Left lung (tissue), 10 donors: Measurements from ENCODE around the gene GAL. TPM values are rescaled to one million over a fixed set of nuclear protein-coding genes. Genes with fewer than 3 reads are reported as not detected.

Source experiments
- ATAC-seq: fragments of 200-7000 bp; cut with Tn5 transposase; one replicate; pipeline ENCODE4 v1.9.1; 2020; ENCODE audit warnings: moderate library complexity
- DNase-seq, 4 donors: peaks; one replicate each; pipeline ENCODE4 v3.0.0-alpha.2; 2013 to 2020
- H3K27ac ChIP-seq, 2 donors: fragments of 200-600 bp; sonication (generic) in 1 of 2; one replicate each; pipeline versions ENCODE4 v1.5.0 to v1.8.0; 2020 to 2021
- H3K27me3 ChIP-seq, 2 donors: fragments of 200-600 bp; sonication (generic) in 1 of 2; one replicate each; pipeline versions ENCODE4 v1.5.0 to v1.8.0; 2020 to 2021
- H3K36me3 ChIP-seq, 2 donors: fragments of 200-600 bp; sonication (generic) in 1 of 2; one replicate each; pipeline versions ENCODE4 v1.5.0 to v1.8.0; 2020 to 2021
- H3K4me1 ChIP-seq, 2 donors: fragments of 200-600 bp; one replicate each; pipeline ENCODE4 v1.8.0; 2021
- H3K4me3 ChIP-seq, 2 donors: fragments of 200-600 bp; sonication (generic) in 1 of 2; one replicate each; pipeline versions ENCODE4 v1.5.0 to v1.8.0; 2020 to 2021; ENCODE audit warnings: mild to moderate bottlenecking in 1 of 2
- H3K9me3 ChIP-seq, 2 donors: fragments of 200-600 bp; sonication (generic) in 1 of 2; one replicate each; pipeline versions ENCODE4 v1.5.0 to v1.8.0; 2020 to 2021
- intact Hi-C, 2 donors: fragments of 100-400 bp; cut with DNase I; formaldehyde crosslinking; loops; one replicate each; pipeline versions ENCODE4 v1.11.2 to v1.14.2; 2022
- polyA plus RNA-seq, 6 donors: library from polyadenylated mRNA; unstranded; fragments of 120-200 nt; gene quantifications; one replicate each; pipeline ENCODE4 v1.2.1, GENCODE V29; 2013; ENCODE audit not compliant: insufficient read length in 6 of 6
- total RNA-seq, 2 donors: library from RNA; stranded (reverse); fragmentation: NEBNext Ultra II Directional; extraction: Animal tissue kit (Norgen Biotek cat#: 25700); gene quantifications; one replicate each; pipeline ENCODE4 v1.2.1, GENCODE V29; 2021
- TF ChIP-seq, protein P1 (sequence below), 2 donors: fragments of 200-600 bp; sonication (generic) in 1 of 2; IDR thresholded peaks; one replicate each; pipeline versions ENCODE4 v1.5.0 to v1.8.0; 2021; ENCODE audit warnings: antibody characterized with exemption in 2 of 2
- donor health status: DM: no; HTN: yes; CAD: no.
- donor health status: DM: no; HTN: no; CAD: no.

Gene GAL
- total and polyA plus RNA-seq, 8 donors: 0.15 to 1.4 TPM; not detected in 6

GRCh38 chr11:68691402-68691784 lies 7.0 kb downstream of the GAL start:
- Histone ChIP-seq H3K27ac (no peak overlapping the region), H3K36me3 (no peaks in the 10 kb centered on the region), H3K27me3 (peaks cover 1 to 50% of the 10 kb centered on the region in 2 donors), H3K9me3 (peaks cover 0 to 1% of the 10 kb centered on the region in 2 donors), H3K4me3 (no peak overlapping the region), H3K4me1 (no peaks in the 10 kb centered on the region)
- ATAC-seq: no peak
- intact Hi-C loops: no loop called here
- DNase-seq: no peak
- TF ChIP-seq, protein P1, sequence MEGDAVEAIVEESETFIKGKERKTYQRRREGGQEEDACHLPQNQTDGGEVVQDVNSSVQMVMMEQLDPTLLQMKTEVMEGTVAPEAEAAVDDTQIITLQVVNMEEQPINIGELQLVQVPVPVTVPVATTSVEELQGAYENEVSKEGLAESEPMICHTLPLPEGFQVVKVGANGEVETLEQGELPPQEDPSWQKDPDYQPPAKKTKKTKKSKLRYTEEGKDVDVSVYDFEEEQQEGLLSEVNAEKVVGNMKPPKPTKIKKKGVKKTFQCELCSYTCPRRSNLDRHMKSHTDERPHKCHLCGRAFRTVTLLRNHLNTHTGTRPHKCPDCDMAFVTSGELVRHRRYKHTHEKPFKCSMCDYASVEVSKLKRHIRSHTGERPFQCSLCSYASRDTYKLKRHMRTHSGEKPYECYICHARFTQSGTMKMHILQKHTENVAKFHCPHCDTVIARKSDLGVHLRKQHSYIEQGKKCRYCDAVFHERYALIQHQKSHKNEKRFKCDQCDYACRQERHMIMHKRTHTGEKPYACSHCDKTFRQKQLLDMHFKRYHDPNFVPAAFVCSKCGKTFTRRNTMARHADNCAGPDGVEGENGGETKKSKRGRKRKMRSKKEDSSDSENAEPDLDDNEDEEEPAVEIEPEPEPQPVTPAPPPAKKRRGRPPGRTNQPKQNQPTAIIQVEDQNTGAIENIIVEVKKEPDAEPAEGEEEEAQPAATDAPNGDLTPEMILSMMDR (IDR thresholded peaks at IDR 0.05): no peak

GRCh38 chr11:68692115-68692514 lies 7.8 kb downstream of the GAL start:
- ATAC-seq (no peak), DNase-seq (no peak)
- H3K27ac ChIP-seq: no peak overlapping the region
- no peak overlapping the region for H3K4me3 ChIP-seq
- intact Hi-C loops: no loop called here
- TF ChIP-seq, protein P1 (IDR thresholded peaks at IDR 0.05): no peak
- peaks cover 0 to 43% of the 10 kb centered on the region in 2 donors for H3K27me3 ChIP-seq
- peaks cover 0 to 5% of the 10 kb centered on the region in 2 donors for H3K9me3 ChIP-seq
- H3K36me3 ChIP-seq: no peaks in the 10 kb centered on the region
- H3K4me1 ChIP-seq: no peaks in the 10 kb centered on the region

- ATAC-seq (no peak), DNase-seq (no peak)
- Histone ChIP-seq H3K27me3 (peaks cover 0 to 34% of the 10 kb centered on the region in 2 donors), H3K27ac (no peak overlapping the region), H3K9me3 (peaks cover 0 to 5% of the 10 kb centered on the region in 2 donors), H3K36me3 (no peaks in the 10 kb centered on the region), H3K4me1 (no peaks in the 10 kb centered on the region), H3K4me3 (no peak overlapping the region)
- TF ChIP-seq, protein P1 (IDR thresholded peaks at IDR 0.05): no peak
- intact Hi-C loops: no loop called here
Measured at GRCh38 chr11:68692871-68693483, 8.6 kb downstream of the GAL start.

DNA sequence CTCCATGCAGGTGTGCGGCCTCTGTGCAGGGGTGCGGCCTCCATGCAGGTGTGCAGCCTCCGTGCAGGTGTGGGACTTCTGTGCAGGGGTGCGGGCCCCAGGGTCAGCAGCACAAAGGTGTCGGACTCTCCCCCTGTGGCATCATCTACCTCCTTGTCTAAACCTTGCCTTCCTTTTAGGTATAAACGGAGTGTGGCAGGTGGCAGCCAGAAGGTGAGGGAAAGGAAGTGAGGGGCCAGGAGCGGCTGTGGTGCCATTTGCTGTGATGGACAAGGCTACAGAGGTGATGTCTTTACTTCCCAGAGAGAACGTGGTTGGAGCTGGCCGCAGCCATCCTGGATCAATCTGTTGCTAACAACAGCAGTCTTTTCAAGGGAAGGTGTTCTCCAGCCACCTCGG lies 9.1 kb downstream of the GAL start:
- intact Hi-C loops: no loop called here
- no peaks in the 10 kb centered on the region for H3K4me1 ChIP-seq
- peaks cover 0 to 32% of the 10 kb centered on the region in 2 donors for H3K27me3 ChIP-seq
- DNase-seq (no peak), ATAC-seq (no peak)
- H3K27ac ChIP-seq: no peak overlapping the region
- no peaks in the 10 kb centered on the region for H3K36me3 ChIP-seq
- H3K9me3 ChIP-seq: peaks cover 0 to 5% of the 10 kb centered on the region in 2 donors
- no peak overlapping the region for H3K4me3 ChIP-seq
- TF ChIP-seq, protein P1 (IDR thresholded peaks at IDR 0.05): no peak

DNA sequence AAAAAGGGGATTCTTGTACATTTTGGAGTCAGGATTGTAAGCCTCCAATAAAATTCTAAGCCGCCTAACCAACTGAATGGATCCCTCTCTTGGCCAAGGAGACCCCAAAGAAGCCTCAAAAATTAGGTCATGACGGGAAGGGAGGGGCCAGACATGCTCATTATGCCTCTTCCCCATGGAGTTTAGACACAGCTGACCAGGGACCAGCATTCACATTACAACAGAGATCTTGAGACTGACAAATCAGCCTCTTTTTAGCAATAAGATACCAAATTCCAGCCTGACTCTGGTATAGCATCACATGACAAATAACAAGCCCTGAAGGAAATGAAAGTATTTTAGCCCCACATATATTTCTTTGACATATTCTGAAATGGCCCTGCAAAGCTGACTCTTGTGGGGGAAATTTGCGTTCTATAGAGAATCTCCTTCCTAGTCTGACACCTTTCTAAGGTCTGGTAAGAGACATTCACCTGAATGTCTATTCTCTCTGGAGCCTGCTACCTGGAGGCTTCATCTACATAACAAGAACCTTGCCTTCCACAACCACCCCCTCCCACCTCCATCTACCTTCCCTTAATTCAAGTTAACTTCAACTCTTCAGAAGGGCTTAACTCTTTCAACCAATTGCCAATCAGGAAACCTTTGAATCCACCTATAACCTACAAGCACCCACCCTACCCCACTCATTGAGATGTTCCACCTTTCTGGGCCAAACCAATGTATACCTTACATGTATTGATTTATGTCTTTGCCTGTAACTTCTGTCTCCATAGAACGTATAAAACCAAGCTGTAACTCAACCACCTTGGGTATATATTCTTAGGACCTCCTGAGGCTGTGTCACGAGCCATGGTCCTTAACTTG lies 10.3 kb downstream of the GAL start:
- Histone ChIP-seq H3K9me3 (peaks cover 0 to 5% of the 10 kb centered on the region in 2 donors), H3K4me3 (no peak overlapping the region), H3K27me3 (peaks cover 0 to 26% of the 10 kb centered on the region in 2 donors), H3K4me1 (no peaks in the 10 kb centered on the region), H3K27ac (no peak overlapping the region), H3K36me3 (no peaks in the 10 kb centered on the region)
- TF ChIP-seq, protein P1 (IDR thresholded peaks at IDR 0.05): no peak
- DNase-seq: no peak
- no peak for ATAC-seq
- intact Hi-C loops: no loop called here
